Upper lobe of left lung (tissue), 6 donors: ENCODE results near the gene ATXN1. TPM values are rescaled to one million over a fixed set of nuclear protein-coding genes. Genes with fewer than 3 reads are reported as not detected.
A peak's percentile ranks its signal among the peaks of the same experiment; 100 is the strongest.

ENCODE experiments used
- ATAC-seq, 2 donors: fragments of 200-7000 bp; cut with Tn5 transposase; one replicate each; pipeline ENCODE4 v1.9.1; 2022; ENCODE audit warnings: mild to moderate bottlenecking in 2 of 2, moderate library complexity in 2 of 2; ENCODE audit not compliant: low FRiP score in 2 of 2
- DNase-seq, 2 donors: peaks; one replicate each; pipeline ENCODE4 v3.0.0-alpha.2; 2019 to 2020
- H3K27ac ChIP-seq, 4 donors: fragments of 200-600 bp; sonication (generic); one replicate each; pipeline ENCODE4 v1.5.1; 2016 to 2019
- H3K27me3 ChIP-seq, 4 donors: fragments of 200-600 bp; sonication (generic); one replicate each; pipeline ENCODE4 v1.5.1; 2017 to 2019
- H3K36me3 ChIP-seq, 4 donors: fragments of 200-600 bp; sonication (generic); one replicate each; pipeline ENCODE4 v1.5.1; 2016 to 2019
- H3K4me1 ChIP-seq, 4 donors: fragments of 200-600 bp; sonication (generic); one replicate each; pipeline ENCODE4 v1.5.1; 2018 to 2019
- H3K4me3 ChIP-seq, 4 donors: fragments of 200-600 bp; sonication (generic); one replicate each; pipeline ENCODE4 v1.5.1; 2017 to 2019; ENCODE audit warnings: mild to moderate bottlenecking in 2 of 4, moderate library complexity in 1 of 4
- H3K9me3 ChIP-seq, 4 donors: fragments of 200-600 bp; sonication (generic); one replicate each; pipeline ENCODE4 v1.5.1; 2018 to 2019
- EP300 ChIP-seq, 4 donors: sonication (generic); formaldehyde crosslinking; IDR thresholded peaks; one replicate each; pipeline ENCODE4 v1.5.1; 2017; ENCODE audit warnings: antibody characterized with exemption in 4 of 4, control low read depth in 2 of 4
- POLR2A ChIP-seq, 4 donors: fragments of 450-650 bp; IDR thresholded peaks; one replicate each; pipeline ENCODE4 v1.5.1; 2016 to 2017; ENCODE audit warnings: antibody characterized with exemption in 4 of 4, mild to moderate bottlenecking in 2 of 4
- POLR2AphosphoS5 ChIP-seq, 2 donors: sonication (generic); formaldehyde crosslinking; IDR thresholded peaks; one replicate each; pipeline ENCODE4 v1.5.1; 2017; ENCODE audit warnings: antibody characterized with exemption in 2 of 2
- WGBS, 2 donors: methylation state at CpG; one replicate each; pipeline ENCODE4 v1.1.5; 2017 to 2018; 5-methylcytosine and 5-hydroxymethylcytosine counted together
- total RNA-seq, 6 donors: library from RNA; depleted of rRNA in 4 of 6; stranded (reverse); fragments of >200 nt in 4 of 6; gene quantifications; one replicate each; pipeline versions ENCODE4 v1.1.0 to v1.2.1, GENCODE V29; 2016 to 2021
- TF ChIP-seq, protein P1 (sequence below), 6 experiments: fragments of 450-650 bp in 4 of 6; fragments of 200-600 bp in 2 of 6; sonication (generic) in 2 of 6; IDR thresholded peaks; one replicate each; pipeline ENCODE4 v1.5.1; 2016 to 2019; ENCODE audit warnings: antibody characterized with exemption in 6 of 6
- donor health status: DM: no; HTN: no; CAD: no; lungs with moderate emphysema.
- donor health status: DM: no; HTN: yes; CAD: no; lungs with severe emphysema.

ATXN1 gene
- total RNA-seq, 6 donors from 2014 or later, result 44.2 to 106 (median 71.7) TPM

DNA sequence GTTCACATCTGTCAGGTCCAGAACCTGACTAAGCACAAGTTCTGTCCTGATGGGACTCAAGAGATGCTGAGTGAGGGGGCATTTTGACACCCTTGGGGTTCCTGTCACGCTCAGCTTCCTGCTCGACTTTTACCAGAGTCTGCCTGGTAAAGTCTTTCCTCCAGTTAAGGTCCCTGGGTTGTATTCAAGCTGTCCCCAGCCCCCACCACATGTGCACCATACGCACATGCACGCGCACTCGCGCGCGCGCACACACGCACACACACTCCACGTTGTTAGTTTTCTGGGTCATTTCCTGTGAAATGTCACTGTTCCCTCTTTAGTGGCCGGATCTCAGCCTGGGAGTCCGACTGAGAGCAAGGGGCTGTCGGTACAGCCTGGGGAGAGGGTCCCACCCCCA lies 356.8 kb downstream of the ATXN1 start:
- no peak overlapping the region for H3K4me3 ChIP-seq
- DNase-seq (peak in 1 of 2 donors; percentile 71), ATAC-seq (no peak)
- no peaks in the 10 kb centered on the region for H3K36me3 ChIP-seq
- 87% methylated on average over 14 to 15 of the region's 15 CpGs for WGBS, 2 donors
- H3K9me3 ChIP-seq, result no peaks in the 10 kb centered on the region
- H3K27ac ChIP-seq, result no peak overlapping the region
- peaks cover 0 to 9% (median 6%) of the 10 kb centered on the region in 4 donors for H3K4me1 ChIP-seq
- TF ChIP-seq POLR2AphosphoS5 (IDR thresholded peaks at IDR 0.05) (no peak), POLR2A (IDR thresholded peaks at IDR 0.05) (no peak)
- H3K27me3 ChIP-seq, result no peaks in the 10 kb centered on the region

DNA sequence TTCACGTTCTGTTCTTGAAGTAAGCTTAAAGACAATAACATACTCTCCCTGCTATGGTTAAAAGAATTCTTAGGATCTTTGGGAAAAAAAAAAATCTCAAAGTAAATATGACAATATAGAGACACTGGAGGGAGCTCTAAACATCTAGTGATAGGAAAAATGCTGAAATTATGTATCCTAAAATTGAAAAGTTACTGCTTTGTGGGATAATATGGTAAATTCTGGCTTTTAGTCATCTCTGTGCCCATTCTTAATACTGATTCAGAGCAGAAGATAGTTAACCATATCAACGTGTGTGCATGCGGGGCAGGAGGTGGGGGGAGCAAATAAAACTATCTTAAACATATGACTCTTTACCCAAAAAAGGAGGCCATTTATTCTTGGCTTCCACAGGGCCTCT lies 357.4 kb downstream of the ATXN1 start:
- peaks cover 0 to 9% (median 6%) of the 10 kb centered on the region in 4 donors for H3K4me1 ChIP-seq
- no peak overlapping the region for H3K27ac ChIP-seq
- no peak overlapping the region for H3K4me3 ChIP-seq
- ATAC-seq (no peak), DNase-seq (no peak)
- no peaks in the 10 kb centered on the region for H3K27me3 ChIP-seq
- 67 to 76% methylated on average over 3 of the region's 3 CpGs for WGBS, 2 donors
- TF ChIP-seq, protein P1, sequence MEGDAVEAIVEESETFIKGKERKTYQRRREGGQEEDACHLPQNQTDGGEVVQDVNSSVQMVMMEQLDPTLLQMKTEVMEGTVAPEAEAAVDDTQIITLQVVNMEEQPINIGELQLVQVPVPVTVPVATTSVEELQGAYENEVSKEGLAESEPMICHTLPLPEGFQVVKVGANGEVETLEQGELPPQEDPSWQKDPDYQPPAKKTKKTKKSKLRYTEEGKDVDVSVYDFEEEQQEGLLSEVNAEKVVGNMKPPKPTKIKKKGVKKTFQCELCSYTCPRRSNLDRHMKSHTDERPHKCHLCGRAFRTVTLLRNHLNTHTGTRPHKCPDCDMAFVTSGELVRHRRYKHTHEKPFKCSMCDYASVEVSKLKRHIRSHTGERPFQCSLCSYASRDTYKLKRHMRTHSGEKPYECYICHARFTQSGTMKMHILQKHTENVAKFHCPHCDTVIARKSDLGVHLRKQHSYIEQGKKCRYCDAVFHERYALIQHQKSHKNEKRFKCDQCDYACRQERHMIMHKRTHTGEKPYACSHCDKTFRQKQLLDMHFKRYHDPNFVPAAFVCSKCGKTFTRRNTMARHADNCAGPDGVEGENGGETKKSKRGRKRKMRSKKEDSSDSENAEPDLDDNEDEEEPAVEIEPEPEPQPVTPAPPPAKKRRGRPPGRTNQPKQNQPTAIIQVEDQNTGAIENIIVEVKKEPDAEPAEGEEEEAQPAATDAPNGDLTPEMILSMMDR (IDR thresholded peaks at IDR 0.05), result no peak
- TF ChIP-seq POLR2AphosphoS5 (IDR thresholded peaks at IDR 0.05), result no peak
- no peak for TF ChIP-seq EP300 (IDR thresholded peaks at IDR 0.05)
- no peak for TF ChIP-seq POLR2A (IDR thresholded peaks at IDR 0.05)
- H3K9me3 ChIP-seq, result no peaks in the 10 kb centered on the region
- no peaks in the 10 kb centered on the region for H3K36me3 ChIP-seq

DNA sequence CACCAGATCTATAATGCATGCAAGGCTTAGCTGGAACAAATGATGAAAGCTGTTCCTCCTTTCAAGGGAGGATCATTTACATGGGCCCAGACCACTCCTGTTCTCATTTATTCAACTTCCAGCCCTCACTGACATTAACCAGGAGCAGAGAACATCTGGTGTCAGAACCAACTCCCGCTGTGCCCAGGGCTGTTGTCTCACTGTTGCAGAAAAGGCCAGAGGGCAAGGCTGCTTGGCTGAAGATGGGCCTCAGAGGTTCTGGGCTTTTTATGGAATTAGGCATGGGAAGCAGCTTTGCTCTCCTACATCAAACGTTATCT lies 358.7 kb downstream of the ATXN1 start:
- ATAC-seq, result no peak
- Histone ChIP-seq H3K36me3 (no peaks in the 10 kb centered on the region), H3K4me3 (no peak overlapping the region), H3K4me1 (peaks cover 0 to 9% (median 6%) of the 10 kb centered on the region in 4 donors), H3K27ac (no peak overlapping the region), H3K9me3 (no peaks in the 10 kb centered on the region), H3K27me3 (no peaks in the 10 kb centered on the region)
- DNase-seq, result no peak
- 75 to 84% methylated on average over 2 of the region's 2 CpGs for WGBS, 2 donors
- TF ChIP-seq, protein P1 (IDR thresholded peaks at IDR 0.05), result no peak
- TF ChIP-seq POLR2A (IDR thresholded peaks at IDR 0.05) (no peak), POLR2AphosphoS5 (IDR thresholded peaks at IDR 0.05) (no peak), EP300 (IDR thresholded peaks at IDR 0.05) (no peak)

DNA sequence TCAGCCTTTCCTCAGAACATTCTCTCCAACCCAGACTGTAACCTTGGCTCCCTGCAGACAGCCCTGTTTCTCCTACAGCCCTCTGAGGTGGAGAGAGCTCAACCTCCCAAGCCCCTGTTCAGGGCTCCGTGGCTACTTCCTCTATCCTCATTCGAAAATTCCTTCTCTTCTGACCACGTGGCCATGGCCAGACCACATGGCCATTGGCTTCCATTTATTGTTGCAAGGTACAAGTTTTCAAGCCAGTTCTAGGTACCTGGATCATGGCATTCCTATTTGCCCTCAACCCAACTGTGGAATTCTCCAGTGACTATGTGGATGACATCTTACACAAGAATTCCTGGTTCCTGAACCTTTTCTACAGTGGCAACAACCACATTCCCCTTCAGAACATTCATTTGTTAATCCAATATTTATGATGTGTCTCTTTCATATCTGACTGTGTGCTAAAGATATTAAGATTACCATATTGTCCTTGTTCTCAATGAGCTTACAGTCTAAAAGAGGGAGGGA lies 361.0 kb downstream of the ATXN1 start:
- H3K36me3 ChIP-seq, result no peaks in the 10 kb centered on the region
- no peak overlapping the region for H3K4me3 ChIP-seq
- TF ChIP-seq EP300 (IDR thresholded peaks at IDR 0.05) (no peak), POLR2AphosphoS5 (IDR thresholded peaks at IDR 0.05) (no peak), POLR2A (IDR thresholded peaks at IDR 0.05) (no peak)
- TF ChIP-seq, protein P1 (IDR thresholded peaks at IDR 0.05), result no peak
- ATAC-seq (no peak), DNase-seq (no peak)
- no peaks in the 10 kb centered on the region for H3K27me3 ChIP-seq
- H3K9me3 ChIP-seq, result no peaks in the 10 kb centered on the region
- no peak overlapping the region for H3K27ac ChIP-seq
- no peaks in the 10 kb centered on the region for H3K4me1 ChIP-seq
- WGBS, 2 donors, result 90% methylated on average over 3 of the region's 3 CpGs

DNA sequence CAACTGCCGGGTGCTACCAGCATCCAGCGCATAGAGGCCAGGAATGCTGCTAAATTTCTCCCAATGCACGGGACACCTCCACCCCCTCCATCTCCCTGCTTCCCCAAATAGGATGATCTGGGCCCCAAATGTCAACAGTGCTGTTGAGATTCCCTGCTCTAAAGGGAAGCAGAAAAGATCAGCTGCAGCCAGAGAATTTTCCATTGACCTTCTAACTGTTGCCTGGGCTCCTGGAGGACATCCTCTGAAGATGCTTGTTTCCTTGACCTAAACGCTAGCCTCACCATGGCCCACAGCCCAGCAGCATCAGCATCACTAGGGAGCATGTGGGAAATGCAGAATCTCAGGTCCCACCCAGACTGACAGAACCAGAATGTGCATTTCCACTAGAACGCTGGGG lies 361.6 kb downstream of the ATXN1 start:
- ATAC-seq (no peak), DNase-seq (no peak)
- Histone ChIP-seq H3K4me3 (no peak overlapping the region), H3K9me3 (no peaks in the 10 kb centered on the region), H3K27me3 (no peaks in the 10 kb centered on the region), H3K4me1 (no peaks in the 10 kb centered on the region), H3K36me3 (no peaks in the 10 kb centered on the region), H3K27ac (no peak overlapping the region)
- WGBS, 2 donors, result 90 to 94% methylated on average over 5 of the region's 5 CpGs
- TF ChIP-seq, protein P1 (IDR thresholded peaks at IDR 0.05), result no peak
